GM18858 (cell line): ENCODE data around the gene CHAF1A.

Experiments
- ATAC-seq: cut with Tn5 transposase; IDR thresholded peaks from one replicate; pipeline ENCODE4 v1.9.1; 2021; ENCODE audit not compliant: unreplicated experiment

The CHAF1A gene

GRCh38 chr19:4482721-4483364, 80.4 kb downstream of the CHAF1A start:
- ATAC-seq = no peak

GRCh38 chr19:4483385-4483784, 80.9 kb downstream of the CHAF1A start:
- ATAC-seq = no peak

DNA sequence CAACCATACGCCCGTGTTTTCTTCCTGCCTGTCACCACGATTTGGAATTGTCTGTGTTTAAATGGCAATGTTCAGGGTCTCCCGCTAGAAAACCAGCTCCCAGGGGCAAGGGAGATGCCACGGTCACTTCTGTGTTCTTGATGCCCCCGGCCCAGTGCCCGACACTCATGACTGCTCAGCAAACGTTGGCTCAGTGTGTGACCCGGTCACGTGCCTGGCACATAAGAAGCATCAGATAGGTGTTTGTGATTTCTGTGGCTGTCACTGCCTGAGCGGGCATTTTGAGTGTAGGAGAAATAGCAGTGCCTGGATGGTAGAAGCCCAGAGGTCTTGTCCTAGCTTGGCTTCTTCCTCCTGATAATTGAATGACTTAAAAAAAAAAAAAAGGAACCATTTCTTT, 85.1 kb downstream of the CHAF1A start:
- ATAC-seq = no peak

DNA sequence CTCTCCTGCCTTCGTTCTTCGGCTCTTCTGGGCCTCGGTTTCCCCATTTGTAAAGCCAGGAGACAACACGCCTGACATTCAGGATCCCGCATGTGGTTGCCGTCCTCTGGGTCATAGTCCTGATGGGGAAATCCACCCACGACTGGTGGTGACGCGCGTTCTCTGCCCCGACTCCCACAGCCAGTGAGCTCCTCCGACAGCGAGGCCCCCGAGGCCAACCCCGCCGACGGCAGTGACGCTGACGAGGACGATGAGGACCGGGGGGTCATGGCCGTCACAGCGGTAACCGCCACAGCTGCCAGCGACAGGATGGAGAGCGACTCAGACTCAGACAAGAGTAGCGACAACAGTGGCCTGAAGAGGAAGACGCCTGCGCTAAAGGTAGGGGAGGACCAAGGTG, 86.1 kb downstream of the CHAF1A start:
- no peak for ATAC-seq

DNA sequence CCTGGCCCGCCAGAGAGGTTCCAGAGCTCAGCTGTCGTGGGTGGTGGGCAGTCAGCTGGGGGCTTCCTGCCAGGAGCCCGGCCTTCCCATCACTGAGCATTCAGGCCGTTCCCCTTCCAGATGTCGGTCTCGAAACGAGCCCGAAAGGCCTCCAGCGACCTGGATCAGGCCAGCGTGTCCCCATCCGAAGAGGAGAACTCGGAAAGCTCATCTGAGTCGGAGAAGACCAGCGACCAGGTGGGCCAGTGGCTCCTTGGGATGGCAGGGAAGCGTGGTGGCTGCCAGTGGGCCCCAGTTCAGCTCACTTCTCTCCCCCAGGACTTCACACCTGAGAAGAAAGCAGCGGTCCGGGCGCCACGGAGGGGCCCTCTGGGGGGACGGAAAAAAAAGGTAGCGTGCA, 89.0 kb downstream of the CHAF1A start:
- no peak for ATAC-seq

DNA sequence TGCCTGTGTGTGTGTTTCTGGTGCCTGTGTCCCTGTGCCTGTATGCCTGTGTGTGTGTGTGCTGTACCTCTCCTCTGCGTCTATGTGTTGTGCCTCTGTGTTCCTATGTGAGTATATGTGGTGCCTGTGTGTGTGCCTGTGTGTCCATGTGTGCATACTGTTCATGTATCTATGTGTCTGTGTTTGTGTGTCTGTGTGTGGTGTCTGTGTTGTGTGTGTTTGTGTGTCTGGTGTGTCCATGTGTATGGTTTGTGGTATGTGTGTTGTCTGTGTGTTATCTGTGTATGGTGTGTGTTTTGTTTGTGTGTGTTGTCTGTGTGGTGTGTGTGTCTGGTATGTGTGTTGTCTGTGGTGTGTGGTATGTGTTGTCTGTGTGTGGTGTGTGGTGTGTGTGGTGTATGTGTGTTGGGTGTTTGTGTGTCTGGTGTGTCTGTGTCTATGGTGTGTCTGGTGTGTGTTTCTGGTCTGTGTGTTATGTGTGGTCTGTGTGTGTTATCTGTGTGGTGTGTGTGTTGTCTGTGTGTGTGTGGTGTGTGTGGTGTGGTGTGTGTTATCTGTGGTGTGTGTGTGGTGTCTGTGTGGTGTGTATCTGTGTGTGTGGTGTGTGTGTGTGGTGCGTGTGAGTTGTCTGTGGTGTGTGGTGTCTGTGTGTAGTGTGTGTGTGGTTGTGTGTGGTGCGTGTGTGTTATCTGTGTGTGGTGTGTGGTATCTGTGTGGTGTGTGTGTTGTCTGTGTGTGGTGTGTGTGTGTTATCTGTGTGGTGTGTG, 90.1 kb downstream of the CHAF1A start:
- ATAC-seq = no peak
